Brain microvascular endothelial cell (primary cell): ENCODE measurements around the gene CENPX.

Experiments used
- DNase-seq: peaks from one replicate; pipeline ENCODE4 v3.0.0-alpha.2; 2020
- H3K27ac ChIP-seq: fragments of 250-450 bp; sonication (Bioruptor Pico); 2 replicates; pipeline ENCODE4 v1.5.1; 2020; ENCODE audit warnings: mild to moderate bottlenecking, moderate library complexity
- H3K27me3 ChIP-seq: fragments of 250-450 bp; sonication (Bioruptor Pico); replicated peaks from 2 replicates; pipeline ENCODE4 v1.5.1; 2020; ENCODE audit warnings: mild to moderate bottlenecking
- H3K36me3 ChIP-seq: fragments of 250-450 bp; sonication (Bioruptor Pico); replicated peaks from 2 replicates; pipeline ENCODE4 v1.5.1; 2020; ENCODE audit warnings: mild to moderate bottlenecking
- H3K4me3 ChIP-seq: 2 replicates; pipeline ENCODE4 v1.5.1; 2011; ENCODE audit warnings: low read depth, mild to moderate bottlenecking, control low read depth, low read length, moderate library complexity
- CTCF ChIP-seq: IDR thresholded peaks from 2 replicates; pipeline ENCODE4 v1.5.1; 2011; ENCODE audit warnings: low read depth, mild to moderate bottlenecking, moderate library complexity, low read length, control low read depth, inconsistent platforms; ENCODE audit errors: missing control alignments
- in situ Hi-C: cut with HindIII; loops from 2 replicates; pipeline ENCODE4 v1.10.0; 2017; ENCODE audit warnings: low sequenced_read_pairs, low pct_ligation_motif_present

CENPX gene

GRCh38 chr17:82022310-82022980, at the start of gene CENPX:
Gene CENPX (minus strand): TSS chr17:82022878. CDS start chr17:82022861, 17 bp downstream.
- TF ChIP-seq CTCF = no peak
- DNase-seq = no peak
- no peaks in the 10 kb centered on the region for H3K27me3 ChIP-seq
- H3K36me3 ChIP-seq = no peaks in the 10 kb centered on the region
- in situ Hi-C loops = no loop called here
- H3K27ac ChIP-seq = no peak within 1 kb of the TSS
- peak within 1 kb of the TSS; percentile 77 for H3K4me3 ChIP-seq

GRCh38 chr17:82070611-82071010, 47.9 kb upstream of the CENPX start:
- in situ Hi-C loops = no loop called here
- no peak for TF ChIP-seq CTCF
- DNase-seq = no peak
- Histone ChIP-seq H3K4me3 (no peak overlapping the region), H3K27me3 (no peaks in the 10 kb centered on the region), H3K27ac (no peak overlapping the region), H3K36me3 (no peaks in the 10 kb centered on the region)

DNA sequence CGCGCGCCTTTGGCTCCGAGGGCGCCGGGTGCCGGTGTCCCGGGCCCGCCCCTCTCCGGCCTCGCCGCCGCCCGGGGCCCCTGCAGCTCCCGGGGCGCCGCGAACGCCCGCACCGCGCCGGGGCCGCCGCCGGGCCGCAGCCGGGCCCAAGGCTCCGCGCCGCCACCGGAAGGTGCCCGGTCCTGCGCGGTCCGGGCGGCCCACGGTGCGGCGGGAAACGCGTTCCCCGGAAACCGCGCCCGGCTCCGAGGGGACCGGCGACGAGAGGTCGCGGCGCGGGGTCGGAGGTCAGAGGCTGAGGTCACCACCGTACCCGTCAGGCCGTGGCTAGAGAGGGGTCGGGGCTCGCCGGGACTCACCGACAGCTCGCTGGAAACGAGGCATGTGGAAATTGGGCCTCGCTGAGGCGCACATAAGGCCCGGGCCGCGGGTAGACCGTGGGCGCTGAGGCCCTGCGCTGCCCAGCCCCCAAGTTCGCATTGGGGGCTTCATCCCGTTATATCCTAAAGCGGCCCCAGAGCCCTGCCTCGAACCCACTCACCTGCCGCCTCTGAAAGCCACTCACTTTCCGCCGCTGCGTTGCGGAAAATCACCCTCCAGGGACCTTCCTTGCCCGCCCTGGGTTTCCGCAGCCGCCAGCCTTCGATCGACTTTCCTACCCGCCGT, 43.1 kb upstream of the CENPX start, which contains the start of gene DUS1L:
TSS of gene DUS1L (minus strand) at position 167 of the 666 bp plus-strand sequence. CDS start 745 bp downstream, outside the sequence.
- DNase-seq = no peak
- Histone ChIP-seq H3K4me3 (peak within 1 kb of the TSS; percentile 72), H3K36me3 (peaks cover 20% of the 10 kb centered on the region), H3K27me3 (no peaks in the 10 kb centered on the region), H3K27ac (peak within 1 kb of the TSS; percentile 21)
- TF ChIP-seq CTCF = no peak
- in situ Hi-C loops = no loop called here

- TF ChIP-seq CTCF = no peak
- in situ Hi-C loops = no loop called here
- Histone ChIP-seq H3K27ac (peak overlapping the region; percentile 21), H3K4me3 (peak overlapping the region; percentile 72), H3K27me3 (no peaks in the 10 kb centered on the region), H3K36me3 (peaks cover 26% of the 10 kb centered on the region)
- no peak for DNase-seq
Measured at GRCh38 chr17:82065193-82065637, 42.5 kb upstream of the CENPX start.

DNA sequence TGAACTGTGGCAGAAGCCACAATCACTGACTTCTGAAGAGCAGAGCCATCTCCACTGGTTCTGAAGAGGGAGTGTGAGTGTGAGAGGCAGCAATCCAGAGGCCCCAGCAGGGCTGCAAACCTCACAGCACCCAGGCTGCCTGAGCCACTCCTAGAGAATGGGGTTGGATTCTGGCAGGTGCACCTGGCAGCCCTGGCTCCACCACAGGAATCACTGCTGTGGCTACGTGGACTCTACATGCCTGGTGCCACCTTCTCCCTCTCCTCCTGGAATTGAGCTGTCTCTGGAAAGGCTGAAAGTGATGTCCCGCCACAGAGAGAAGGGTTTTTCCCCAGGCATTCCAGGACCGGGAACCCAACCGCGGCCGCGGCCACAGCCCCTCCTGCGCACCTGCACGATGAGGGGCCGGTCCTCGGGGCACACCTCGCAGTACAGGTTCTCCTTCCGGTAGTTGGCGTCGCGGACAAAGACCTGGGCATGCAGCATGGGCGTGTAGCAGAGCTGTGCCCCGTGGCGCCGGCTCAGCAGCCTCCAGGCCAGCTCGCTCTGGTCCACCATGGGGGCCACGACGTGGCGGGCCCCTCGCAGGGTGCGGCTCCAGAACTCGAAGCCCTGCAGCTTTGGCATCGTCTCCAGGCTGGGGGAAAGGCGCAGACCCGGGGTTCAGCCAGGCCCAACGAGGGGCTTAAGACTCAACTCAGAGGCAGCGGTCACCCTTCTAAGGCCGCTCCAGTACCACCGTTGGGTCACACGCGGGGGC, 41.9 kb upstream of the CENPX start:
- H3K27ac ChIP-seq = no peak overlapping the region
- H3K36me3 ChIP-seq = peaks cover 31% of the 10 kb centered on the region
- peak overlapping the region; percentile 72 for H3K4me3 ChIP-seq
- in situ Hi-C loops = no loop called here
- H3K27me3 ChIP-seq = no peaks in the 10 kb centered on the region
- DNase-seq = no peak
- no peak for TF ChIP-seq CTCF
